ENCODE data around the gene TMC8. TPM values are rescaled to one million over a fixed set of nuclear protein-coding genes. Genes with fewer than 3 reads are reported as not detected.

TMC8 gene
- total RNA-seq, 2 donors from 2014 or later: 1.0 to 2.6 TPM

GRCh38 chr17:78088529-78088928 lies 42.0 kb upstream of the TMC8 start:
- Histone ChIP-seq H3K36me3 (peaks cover 67% of the 10 kb centered on the region), H3K27ac (no peak overlapping the region), H3K9me3 (no peaks in the 10 kb centered on the region), H3K4me1 (peaks cover 0 to 7% of the 10 kb centered on the region in 2 donors), H3K27me3 (no peaks in the 10 kb centered on the region), H3K4me3 (no peak overlapping the region)
- DNase-seq (ENCODE audit: low spot score): no peak
- TF ChIP-seq CTCF (IDR thresholded peaks at IDR 0.05): no peak

GRCh38 chr17:78089576-78090281 lies 40.8 kb upstream of the TMC8 start:
- Histone ChIP-seq H3K4me1 (peaks cover 0 to 7% of the 10 kb centered on the region in 2 donors), H3K27ac (peak overlapping the region; percentile 44 to 51), H3K36me3 (peaks cover 79% of the 10 kb centered on the region), H3K4me3 (no peak overlapping the region), H3K27me3 (no peaks in the 10 kb centered on the region), H3K9me3 (no peaks in the 10 kb centered on the region)
- no peak for DNase-seq (ENCODE audit: low spot score)
- TF ChIP-seq CTCF (IDR thresholded peaks at IDR 0.05): no peak

GRCh38 chr17:78092794-78093324 lies 37.7 kb upstream of the TMC8 start:
- no peak overlapping the region for H3K27ac ChIP-seq
- no peak overlapping the region for H3K4me3 ChIP-seq
- TF ChIP-seq CTCF (IDR thresholded peaks at IDR 0.05): no peak
- H3K36me3 ChIP-seq: peaks cover 92% of the 10 kb centered on the region
- H3K9me3 ChIP-seq: no peaks in the 10 kb centered on the region
- peaks cover 0 to 7% of the 10 kb centered on the region in 2 donors for H3K4me1 ChIP-seq
- no peaks in the 10 kb centered on the region for H3K27me3 ChIP-seq
- DNase-seq (ENCODE audit: low spot score): no peak

- peaks cover 100% of the 10 kb centered on the region for H3K36me3 ChIP-seq
These were observed 35.5 kb upstream of the TMC8 start for GRCh38 chr17:78095035-78095434.

GRCh38 chr17:78096093-78096492 lies 34.5 kb upstream of the TMC8 start:
- no peak overlapping the region for H3K27ac ChIP-seq
- no peak for DNase-seq (ENCODE audit: low spot score)
- no peaks in the 10 kb centered on the region for H3K27me3 ChIP-seq
- H3K4me1 ChIP-seq: no peaks in the 10 kb centered on the region
- H3K9me3 ChIP-seq: no peaks in the 10 kb centered on the region
- peaks cover 95% of the 10 kb centered on the region for H3K36me3 ChIP-seq
- TF ChIP-seq CTCF (IDR thresholded peaks at IDR 0.05): no peak
- H3K4me3 ChIP-seq: no peak overlapping the region

More at GRCh38 chr17:78095035-78095434, 35.5 kb upstream of the TMC8 start:
- Histone ChIP-seq H3K4me3 (no peak overlapping the region), H3K9me3 (no peaks in the 10 kb centered on the region), H3K4me1 (no peaks in the 10 kb centered on the region), H3K27me3 (no peaks in the 10 kb centered on the region), H3K27ac (no peak overlapping the region)
- TF ChIP-seq CTCF (IDR thresholded peaks at IDR 0.05): no peak
- DNase-seq (ENCODE audit: low spot score): no peak
